ENCODE results near the gene SLC9A9.

SLC9A9 gene

GRCh38 chr3:143565951-143566350, 282.3 kb downstream of the SLC9A9 start:
- Histone ChIP-seq H3K36me3 (ENCODE audit: insufficient read depth, low read length) (no peaks in the 10 kb centered on the region), H3K79me2 (ENCODE audit: insufficient read depth, low read length) (no peaks in the 10 kb centered on the region), H4K20me1 (ENCODE audit: insufficient read depth, low read length) (no peaks in the 10 kb centered on the region), H3K4me1 (ENCODE audit: insufficient read depth, low read length) (peaks cover 22% of the 10 kb centered on the region), H3K9me3 (ENCODE audit: insufficient read depth, low read length, severe bottlenecking) (no peaks in the 10 kb centered on the region), H3K4me3 (ENCODE audit: low read depth in 1 of 2, low read length in 2 of 2) (no peak overlapping the region), H3K9ac (ENCODE audit: low read depth, low read length) (no peak overlapping the region), H3K27ac (ENCODE audit: low read length) (no peak overlapping the region), H3K4me2 (ENCODE audit: insufficient read depth, low read length) (no peak overlapping the region), H2AFZ (ENCODE audit: low read depth, low read length) (no peak overlapping the region), H3K27me3 (ENCODE audit: insufficient read depth, low read length, poor library complexity) (no peaks in the 10 kb centered on the region)
- DNase-seq (no peak), ATAC-seq (ENCODE audit: insufficient read depth, low read depth) (no peak)
- TF ChIP-seq EZH2 (IDR thresholded peaks at IDR 0.05; ENCODE audit: borderline replicate concordance, low read depth, low read length, severe bottlenecking) (no peak), CTCF (IDR thresholded peaks at IDR 0.05; ENCODE audit: borderline replicate concordance, extremely low read depth, low read length, poor library complexity, severe bottlenecking) (no peak)

GRCh38 chr3:143563786-143564185, 284.5 kb downstream of the SLC9A9 start:
- no peak for ATAC-seq (ENCODE audit: insufficient read depth, low read depth)
- Histone ChIP-seq H3K36me3 (ENCODE audit: insufficient read depth, low read length) (no peaks in the 10 kb centered on the region), H3K4me3 (ENCODE audit: low read depth in 1 of 2, low read length in 2 of 2) (no peak overlapping the region), H3K9ac (ENCODE audit: low read depth, low read length) (no peak overlapping the region), H3K79me2 (ENCODE audit: insufficient read depth, low read length) (no peaks in the 10 kb centered on the region), H4K20me1 (ENCODE audit: insufficient read depth, low read length) (no peaks in the 10 kb centered on the region), H3K4me1 (ENCODE audit: insufficient read depth, low read length) (peaks cover 22% of the 10 kb centered on the region), H3K27me3 (ENCODE audit: insufficient read depth, low read length, poor library complexity) (no peaks in the 10 kb centered on the region), H3K27ac (ENCODE audit: low read length) (no peak overlapping the region), H3K4me2 (ENCODE audit: insufficient read depth, low read length) (no peak overlapping the region), H3K9me3 (ENCODE audit: insufficient read depth, low read length, severe bottlenecking) (peaks cover under 1% of the 10 kb centered on the region), H2AFZ (ENCODE audit: low read depth, low read length) (no peak overlapping the region)
- DNase-seq: no peak
- no peak for TF ChIP-seq CTCF (IDR thresholded peaks at IDR 0.05; ENCODE audit: borderline replicate concordance, extremely low read depth, low read length, poor library complexity, severe bottlenecking)

- DNase-seq: no peak
- Histone ChIP-seq H3K36me3 (ENCODE audit: insufficient read depth, low read length) (peaks cover 3% of the 10 kb centered on the region; the same call in 1 of the 2 replicates), H3K4me2 (ENCODE audit: insufficient read depth, low read length) (no peak overlapping the region), H3K4me1 (ENCODE audit: insufficient read depth, low read length) (peaks cover 22% of the 10 kb centered on the region), H3K27me3 (ENCODE audit: insufficient read depth, low read length, poor library complexity) (no peaks in the 10 kb centered on the region), H4K20me1 (ENCODE audit: insufficient read depth, low read length) (no peaks in the 10 kb centered on the region), H3K4me3 (ENCODE audit: low read depth in 1 of 2, low read length in 2 of 2) (no peak overlapping the region), H3K79me2 (ENCODE audit: insufficient read depth, low read length) (no peaks in the 10 kb centered on the region), H2AFZ (ENCODE audit: low read depth, low read length) (no peak overlapping the region), H3K9me3 (ENCODE audit: insufficient read depth, low read length, severe bottlenecking) (peaks cover 11% of the 10 kb centered on the region), H3K27ac (ENCODE audit: low read length) (peak overlapping the region; percentile 22), H3K9ac (ENCODE audit: low read depth, low read length) (no peak overlapping the region)
- ATAC-seq (ENCODE audit: insufficient read depth, low read depth): 0 out of 3 replicates have a peak, but pooled peaks have one; percentile 44
- TF ChIP-seq CTCF (IDR thresholded peaks at IDR 0.05; ENCODE audit: borderline replicate concordance, extremely low read depth, low read length, poor library complexity, severe bottlenecking) (no peak), EZH2 (IDR thresholded peaks at IDR 0.05; ENCODE audit: borderline replicate concordance, low read depth, low read length, severe bottlenecking) (no peak)
These were observed 285.5 kb downstream of the SLC9A9 start for GRCh38 chr3:143562789-143563188.

GRCh38 chr3:143559296-143559695, 289.0 kb downstream of the SLC9A9 start:
- no peaks in the 10 kb centered on the region for H3K79me2 ChIP-seq (ENCODE audit: insufficient read depth, low read length)
- H3K9ac ChIP-seq (ENCODE audit: low read depth, low read length): no peak overlapping the region
- TF ChIP-seq EZH2 (IDR thresholded peaks at IDR 0.05; ENCODE audit: borderline replicate concordance, low read depth, low read length, severe bottlenecking) (no peak), CTCF (IDR thresholded peaks at IDR 0.05; ENCODE audit: borderline replicate concordance, extremely low read depth, low read length, poor library complexity, severe bottlenecking) (no peak)
- H3K9me3 ChIP-seq (ENCODE audit: insufficient read depth, low read length, severe bottlenecking): peaks cover 19% of the 10 kb centered on the region
- H4K20me1 ChIP-seq (ENCODE audit: insufficient read depth, low read length): no peaks in the 10 kb centered on the region
- no peak for ATAC-seq (ENCODE audit: insufficient read depth, low read depth)
- H3K27ac ChIP-seq (ENCODE audit: low read length): no peak overlapping the region
- H2AFZ ChIP-seq (ENCODE audit: low read depth, low read length): no peak overlapping the region
- H3K27me3 ChIP-seq (ENCODE audit: insufficient read depth, low read length, poor library complexity): no peaks in the 10 kb centered on the region
- no peak for DNase-seq
- peaks cover 22% of the 10 kb centered on the region for H3K4me1 ChIP-seq (ENCODE audit: insufficient read depth, low read length)
- no peak overlapping the region for H3K4me2 ChIP-seq (ENCODE audit: insufficient read depth, low read length)
- no peak overlapping the region for H3K4me3 ChIP-seq (ENCODE audit: low read depth in 1 of 2, low read length in 2 of 2)
- peaks cover 3% of the 10 kb centered on the region; the same call in 1 of the 2 replicates for H3K36me3 ChIP-seq (ENCODE audit: insufficient read depth, low read length)

Data from DND-41 (cell line).